SU-DHL-6 (cell line): Measurements from ENCODE around the gene SKOR2.

Experiments
- H2AFZ ChIP-seq: fragments of 200-600 bp; sonication (generic); 2 replicates; pipeline ENCODE4 v1.6.1; 2014; ENCODE audit warnings: low read depth, mild to moderate bottlenecking, moderate library complexity, mixed read lengths, antibody characterized with exemption, low read length; ENCODE audit not compliant: severe bottlenecking
- H3F3A ChIP-seq: fragments of 200-600 bp; shearing (Covaris generic); 2 replicates; pipeline ENCODE4 v1.6.0; 2016; ENCODE audit warnings: antibody characterized with exemption, mild to moderate bottlenecking; ENCODE audit not compliant: insufficient read depth
- H3K27ac ChIP-seq: fragments of 200-600 bp; sonication (generic); 2 replicates; pipeline ENCODE4 v1.5.1; 2016; ENCODE audit warnings: low read depth, mild to moderate bottlenecking, low read length, moderate library complexity, mixed read lengths
- H3K27me3 ChIP-seq: fragments of 200-600 bp; sonication (generic), shearing (Covaris generic); 2 replicates; pipeline ENCODE4 v1.6.0; 2014; ENCODE audit warnings: mild to moderate bottlenecking, low read length
- H3K36me3 ChIP-seq: fragments of 200-600 bp; sonication (generic); 2 replicates; pipeline ENCODE4 v1.6.1; 2014; ENCODE audit warnings: mild to moderate bottlenecking, low read length, mixed read lengths
- H3K4me2 ChIP-seq: fragments of 300-600, 200-600 bp; shearing (Covaris generic), sonication (generic); 2 replicates; pipeline ENCODE4 v1.6.0; 2014; ENCODE audit warnings: low read length, low read depth, mild to moderate bottlenecking; ENCODE audit not compliant: poor library complexity, severe bottlenecking
- H3K4me3 ChIP-seq: fragments of 200-600 bp; sonication (generic); 2 replicates; pipeline ENCODE4 v1.5.1; 2014; ENCODE audit warnings: antibody characterized with exemption, low read length, mild to moderate bottlenecking, mixed read lengths; ENCODE audit not compliant: insufficient read depth, poor library complexity, severe bottlenecking
- H3K79me2 ChIP-seq: fragments of 200-600 bp; sonication (generic); 2 replicates; pipeline ENCODE4 v1.6.1; 2014; ENCODE audit warnings: mild to moderate bottlenecking, low read length, moderate library complexity; ENCODE audit not compliant: insufficient read depth
- H3K9ac ChIP-seq: fragments of 200-600 bp; sonication (generic); 2 replicates; pipeline ENCODE4 v1.7.0; 2014; ENCODE audit warnings: mild to moderate bottlenecking, low read length
- H3K9me2 ChIP-seq: fragments of 200-600 bp; sonication (generic); replicated peaks from 2 replicates; pipeline ENCODE4 v1.6.1; 2014; ENCODE audit warnings: low read length; ENCODE audit not compliant: insufficient read depth
- H3K9me3 ChIP-seq: fragments of 200-600 bp; sonication (generic); 2 replicates; pipeline ENCODE4 v1.6.1; 2014; ENCODE audit warnings: low read length, mixed read lengths; ENCODE audit not compliant: insufficient read depth
- H4K20me1 ChIP-seq: fragments of 200-600 bp; sonication (generic); 2 replicates; pipeline ENCODE4 v1.6.1; 2014; ENCODE audit warnings: low read depth, mild to moderate bottlenecking, antibody characterized with exemption, low read length, moderate library complexity, mixed read lengths
- EZH2phosphoT487 ChIP-seq: fragments of 200-600 bp; sonication (generic), shearing (Covaris generic); conservative IDR thresholded peaks from 2 replicates; pipeline ENCODE4 v1.6.1; 2018; ENCODE audit warnings: mild to moderate bottlenecking, antibody characterized with exemption, low read length, moderate library complexity, mixed read lengths
- TF ChIP-seq, protein P1 (sequence below): fragments of 200-600 bp; sonication (generic); IDR thresholded peaks from one replicate; pipeline ENCODE4 v1.5.1; 2017; ENCODE audit warnings: antibody characterized with exemption, mild to moderate bottlenecking, low read length, moderate library complexity; ENCODE audit not compliant: insufficient read depth, poor library complexity, severe bottlenecking

SKOR2 gene

DNA sequence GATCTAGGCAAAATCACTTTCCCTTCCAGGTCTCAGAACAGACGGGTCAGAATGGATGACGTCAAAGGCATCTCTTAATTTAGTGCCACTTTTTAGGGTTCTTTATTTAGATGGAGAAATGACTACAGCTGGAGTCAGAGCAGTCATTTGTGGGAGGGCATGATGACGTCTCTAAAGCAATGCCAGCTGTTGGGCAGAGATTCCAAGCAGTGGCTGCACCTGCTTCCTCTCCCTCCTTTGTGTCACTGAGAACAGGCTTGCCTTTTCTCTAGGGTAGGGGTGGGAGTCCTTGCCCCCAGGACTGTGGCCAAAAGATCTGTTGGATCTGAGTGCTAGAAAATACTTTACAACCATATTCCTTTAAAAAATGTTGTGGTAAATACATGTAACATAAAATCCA is 28.7 kb upstream of the SKOR2 start:
- no peak for TF ChIP-seq EZH2phosphoT487
- no peak overlapping the region for H3K4me3 ChIP-seq
- no peaks in the 10 kb centered on the region for H3K79me2 ChIP-seq

GRCh38 chr18:47274961-47275360 is 23.5 kb upstream of the SKOR2 start:
- Histone ChIP-seq H3K27ac (no peak overlapping the region), H3K9ac (no peak overlapping the region), H3K79me2 (no peaks in the 10 kb centered on the region), H3K36me3 (no peaks in the 10 kb centered on the region), H3K27me3 (no peaks in the 10 kb centered on the region), H3K4me3 (no peak overlapping the region), H4K20me1 (no peaks in the 10 kb centered on the region), H3K4me2 (no peak overlapping the region), H2AFZ (no peak overlapping the region), H3K9me2 (no peaks in the 10 kb centered on the region), H3F3A (no peaks in the 10 kb centered on the region), H3K9me3 (no peaks in the 10 kb centered on the region)
- no peak for TF ChIP-seq EZH2phosphoT487
- TF ChIP-seq, protein P1, sequence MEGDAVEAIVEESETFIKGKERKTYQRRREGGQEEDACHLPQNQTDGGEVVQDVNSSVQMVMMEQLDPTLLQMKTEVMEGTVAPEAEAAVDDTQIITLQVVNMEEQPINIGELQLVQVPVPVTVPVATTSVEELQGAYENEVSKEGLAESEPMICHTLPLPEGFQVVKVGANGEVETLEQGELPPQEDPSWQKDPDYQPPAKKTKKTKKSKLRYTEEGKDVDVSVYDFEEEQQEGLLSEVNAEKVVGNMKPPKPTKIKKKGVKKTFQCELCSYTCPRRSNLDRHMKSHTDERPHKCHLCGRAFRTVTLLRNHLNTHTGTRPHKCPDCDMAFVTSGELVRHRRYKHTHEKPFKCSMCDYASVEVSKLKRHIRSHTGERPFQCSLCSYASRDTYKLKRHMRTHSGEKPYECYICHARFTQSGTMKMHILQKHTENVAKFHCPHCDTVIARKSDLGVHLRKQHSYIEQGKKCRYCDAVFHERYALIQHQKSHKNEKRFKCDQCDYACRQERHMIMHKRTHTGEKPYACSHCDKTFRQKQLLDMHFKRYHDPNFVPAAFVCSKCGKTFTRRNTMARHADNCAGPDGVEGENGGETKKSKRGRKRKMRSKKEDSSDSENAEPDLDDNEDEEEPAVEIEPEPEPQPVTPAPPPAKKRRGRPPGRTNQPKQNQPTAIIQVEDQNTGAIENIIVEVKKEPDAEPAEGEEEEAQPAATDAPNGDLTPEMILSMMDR: no peak

More for the DNA sequence above, 28.7 kb upstream of the SKOR2 start:
- no peak overlapping the region for H3K4me2 ChIP-seq
- no peak overlapping the region for H3K27ac ChIP-seq
- no peak overlapping the region for H2AFZ ChIP-seq
- no peak overlapping the region for H3K9ac ChIP-seq
- H3K27me3 ChIP-seq: no peaks in the 10 kb centered on the region
- H3K9me2 ChIP-seq: no peaks in the 10 kb centered on the region
- no peaks in the 10 kb centered on the region for H3K9me3 ChIP-seq
- H3F3A ChIP-seq: no peaks in the 10 kb centered on the region
- no peaks in the 10 kb centered on the region for H4K20me1 ChIP-seq
- H3K36me3 ChIP-seq: no peaks in the 10 kb centered on the region

DNA sequence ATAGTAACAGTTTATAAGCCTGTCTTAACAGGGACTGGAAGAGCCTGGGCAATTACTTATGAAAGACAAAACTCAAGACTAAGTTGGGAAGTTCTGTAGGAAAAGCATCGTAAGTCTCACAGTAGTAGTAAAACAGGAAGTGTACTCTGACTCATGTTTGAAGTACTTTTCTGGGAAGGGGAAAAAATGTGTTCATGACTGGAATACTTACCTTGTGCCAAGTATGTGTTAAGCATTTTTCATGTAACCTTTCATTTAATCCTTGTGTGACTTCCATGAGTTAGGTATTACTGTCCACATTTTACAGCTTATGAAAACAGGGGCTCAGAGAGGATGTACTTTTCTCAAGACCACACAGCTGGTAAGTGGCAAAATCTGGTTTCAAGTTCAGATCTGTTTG is 13.7 kb upstream of the SKOR2 start:
- Histone ChIP-seq H3K79me2 (no peaks in the 10 kb centered on the region), H3K4me3 (no peak overlapping the region), H3K4me2 (no peak overlapping the region), H3K9me3 (no peaks in the 10 kb centered on the region), H3K27ac (no peak overlapping the region), H3K27me3 (no peaks in the 10 kb centered on the region), H4K20me1 (no peaks in the 10 kb centered on the region), H3F3A (no peaks in the 10 kb centered on the region), H3K9me2 (no peaks in the 10 kb centered on the region), H3K36me3 (no peaks in the 10 kb centered on the region), H2AFZ (no peak overlapping the region), H3K9ac (no peak overlapping the region)
- TF ChIP-seq, protein P1: no peak
- TF ChIP-seq EZH2phosphoT487: no peak

GRCh38 chr18:47264308-47264700 is 12.8 kb upstream of the SKOR2 start:
- Histone ChIP-seq H3K36me3 (no peaks in the 10 kb centered on the region), H3K27ac (no peak overlapping the region), H3K9me2 (no peaks in the 10 kb centered on the region), H3K27me3 (no peaks in the 10 kb centered on the region), H3K9me3 (no peaks in the 10 kb centered on the region), H2AFZ (no peak overlapping the region), H3F3A (no peaks in the 10 kb centered on the region), H3K9ac (no peak overlapping the region), H3K4me3 (no peak overlapping the region), H3K4me2 (no peak overlapping the region), H3K79me2 (no peaks in the 10 kb centered on the region), H4K20me1 (no peaks in the 10 kb centered on the region)
- TF ChIP-seq EZH2phosphoT487: no peak
- TF ChIP-seq, protein P1: no peak
